ENCODE results near the gene CIPC.

CIPC gene

DNA sequence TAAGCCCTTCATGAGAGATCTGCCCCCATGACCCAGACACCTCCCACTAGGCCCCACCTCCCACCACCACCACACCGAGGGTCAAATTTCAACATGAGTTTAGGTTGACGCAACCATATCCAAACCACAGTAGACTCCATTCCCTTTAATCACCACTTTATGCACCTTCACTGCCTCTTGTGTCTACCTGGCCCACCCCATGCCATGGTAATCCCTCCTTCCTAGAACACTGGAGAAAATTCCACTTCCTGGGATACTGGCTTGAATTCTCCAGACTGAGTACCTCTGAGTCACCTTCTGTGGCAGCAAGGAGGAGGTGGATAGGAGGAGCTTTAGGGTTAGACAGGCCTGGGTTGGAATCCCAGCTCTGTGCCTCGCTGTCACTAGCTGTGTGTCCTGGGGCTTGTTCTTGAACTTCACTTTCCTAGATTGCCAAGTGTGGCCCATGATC, 26.1 kb upstream of the CIPC start:
- no peak for DNase-seq

- DNase-seq, result no peak
Measured at GRCh38 chr14:77074969-77075368, 23.1 kb upstream of the CIPC start.

DNA sequence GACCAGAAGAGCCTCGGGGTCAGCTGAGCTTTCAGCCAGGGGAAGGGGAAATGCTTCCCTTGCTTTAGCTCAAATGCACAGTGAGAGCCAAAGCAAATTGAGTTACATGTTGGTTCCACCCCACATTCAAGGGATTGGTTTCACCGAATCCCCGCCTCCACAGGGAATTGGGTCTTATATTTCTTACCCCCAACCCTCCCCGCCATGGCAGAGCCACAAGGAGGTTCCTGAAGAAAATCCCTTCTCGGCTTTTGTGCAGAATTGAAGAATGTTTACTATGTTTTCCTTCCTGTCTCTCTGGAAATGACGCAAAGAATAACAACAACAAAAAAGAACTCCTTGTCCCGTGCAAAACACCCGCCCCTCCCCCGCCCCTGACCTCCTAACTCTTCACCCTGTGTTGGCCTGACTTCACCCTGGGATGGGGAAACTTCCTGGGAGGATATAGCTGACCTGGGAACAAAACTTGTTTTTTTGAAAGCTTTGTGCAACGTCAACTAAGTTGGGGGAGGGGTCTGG, 21.9 kb upstream of the CIPC start:
- DNase-seq, result no peak

- no peak for DNase-seq
Measured at GRCh38 chr14:77077040-77077439, 21.0 kb upstream of the CIPC start.

DNA sequence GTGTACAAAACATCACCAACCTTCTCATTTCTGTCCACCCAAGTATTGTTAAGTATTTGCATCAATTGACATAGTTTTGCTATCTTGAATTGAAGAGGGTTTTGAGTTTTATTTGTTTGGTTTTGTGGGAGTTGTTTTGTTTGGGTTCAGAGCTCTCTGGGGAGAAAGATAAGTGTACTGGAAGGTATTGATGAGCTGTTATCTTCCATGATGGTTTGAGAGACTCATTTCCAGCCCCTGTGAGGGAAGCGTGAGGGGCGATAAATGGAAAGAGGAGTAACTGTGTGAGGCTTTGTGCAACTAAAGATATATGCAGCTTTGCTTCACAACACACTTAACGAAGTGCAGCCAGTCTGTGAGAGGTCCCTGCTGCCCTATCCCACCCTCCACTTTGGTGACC, 15.7 kb upstream of the CIPC start:
- no peak for DNase-seq

DNA sequence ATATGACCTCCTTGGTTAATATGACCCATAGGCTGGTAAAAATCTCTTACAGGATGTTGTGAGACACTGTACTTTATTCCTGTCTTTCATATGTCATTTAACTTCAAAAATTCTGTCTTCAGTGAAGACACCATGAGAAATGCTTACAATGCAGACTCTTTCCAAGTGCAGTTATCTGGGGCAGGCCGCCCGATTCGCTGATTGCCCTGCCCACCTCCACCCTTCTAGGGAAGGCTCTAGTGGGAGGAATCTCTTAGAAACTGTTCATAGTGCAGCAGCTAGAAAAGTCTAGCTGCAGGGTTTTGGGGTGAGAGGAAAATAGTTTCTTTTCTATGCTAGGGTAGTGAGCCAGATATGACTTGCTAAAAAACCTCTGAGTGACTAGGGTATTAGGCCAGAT, 15.0 kb upstream of the CIPC start:
- DNase-seq, result no peak

DNA sequence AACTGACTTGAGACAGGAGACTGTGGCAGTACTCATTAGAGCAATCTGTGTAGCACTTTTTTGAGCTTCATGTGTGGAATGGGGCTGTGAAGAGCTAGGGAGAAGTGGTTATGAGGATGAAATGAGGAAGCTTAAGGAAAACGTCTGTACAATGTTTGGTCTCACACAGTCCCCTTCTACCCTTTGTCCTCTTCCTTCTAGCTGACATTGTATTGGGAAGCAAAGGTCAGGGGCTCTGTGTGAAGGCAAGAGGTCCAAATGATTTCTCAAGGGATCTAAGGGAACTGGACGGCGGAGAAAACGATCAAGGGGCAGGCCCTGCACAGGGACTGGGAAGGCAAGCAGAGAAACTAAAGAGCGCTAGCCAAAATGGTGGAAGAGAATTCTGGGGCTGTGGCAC, 13.1 kb upstream of the CIPC start:
- no peak for DNase-seq

DNA sequence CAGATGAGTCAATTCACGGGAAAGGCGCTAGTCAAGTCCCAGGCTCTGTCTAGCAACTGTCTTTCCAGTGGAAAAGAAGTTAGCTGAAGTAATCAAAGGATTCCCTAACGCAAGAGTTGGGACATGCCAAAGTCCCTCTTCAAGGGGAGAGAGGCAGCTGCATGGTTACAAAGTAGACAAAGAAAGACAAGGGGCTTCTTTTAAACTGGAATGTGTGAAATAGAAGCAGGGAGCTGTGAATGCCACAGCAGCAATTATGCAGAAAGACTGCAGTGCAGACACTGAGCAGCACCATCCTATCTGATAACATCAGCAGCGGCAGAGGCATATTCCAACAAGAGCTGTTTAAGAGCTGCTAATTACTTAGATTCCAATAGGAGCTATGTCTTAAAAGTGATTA, 12.5 kb upstream of the CIPC start:
- DNase-seq, result no peak

GRCh38 chr14:77086017-77086727, 11.9 kb upstream of the CIPC start:
- no peak for DNase-seq

DNA sequence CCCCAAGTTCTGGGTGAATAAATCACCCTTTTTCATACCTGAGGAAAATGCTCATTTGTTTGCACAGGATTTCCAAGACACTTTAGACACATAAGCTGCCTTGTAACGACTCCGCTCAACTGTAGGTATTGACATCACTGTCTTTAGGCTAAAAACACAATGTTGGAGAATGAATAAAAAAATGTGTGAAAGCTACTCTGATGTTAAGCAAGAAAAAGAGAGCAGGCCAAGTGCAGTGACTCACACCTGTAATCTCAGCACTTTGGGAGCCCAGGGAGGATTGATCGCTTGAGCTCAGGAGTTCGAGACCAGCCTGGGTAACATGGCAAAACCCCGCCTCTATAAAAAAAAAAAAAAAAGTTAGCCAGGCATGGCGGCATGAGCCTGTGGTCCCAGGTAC, 11.1 kb upstream of the CIPC start:
- no peak for DNase-seq

DNA sequence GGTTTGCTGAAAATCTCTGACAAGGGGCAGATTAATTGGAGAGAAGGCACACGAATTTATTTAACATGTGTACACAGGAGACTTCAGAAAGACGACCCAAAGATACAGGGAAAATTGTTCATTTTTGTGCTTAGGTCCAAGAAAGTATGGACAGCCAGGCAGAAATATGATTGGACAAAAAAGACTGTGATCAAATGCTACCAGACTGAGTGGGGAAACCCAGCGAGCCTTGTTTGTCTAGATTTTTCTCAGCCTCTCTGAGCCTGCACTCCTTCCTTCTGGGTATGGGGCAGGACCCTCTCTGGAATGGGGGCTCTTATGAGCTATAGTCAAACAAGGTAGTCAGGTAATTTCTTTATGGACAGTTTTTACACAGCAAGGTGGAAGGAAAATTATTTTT, 10.4 kb upstream of the CIPC start:
- DNase-seq, result no peak

GRCh38 chr14:77088219-77088618, 9.8 kb upstream of the CIPC start:
- DNase-seq, result no peak

DNA sequence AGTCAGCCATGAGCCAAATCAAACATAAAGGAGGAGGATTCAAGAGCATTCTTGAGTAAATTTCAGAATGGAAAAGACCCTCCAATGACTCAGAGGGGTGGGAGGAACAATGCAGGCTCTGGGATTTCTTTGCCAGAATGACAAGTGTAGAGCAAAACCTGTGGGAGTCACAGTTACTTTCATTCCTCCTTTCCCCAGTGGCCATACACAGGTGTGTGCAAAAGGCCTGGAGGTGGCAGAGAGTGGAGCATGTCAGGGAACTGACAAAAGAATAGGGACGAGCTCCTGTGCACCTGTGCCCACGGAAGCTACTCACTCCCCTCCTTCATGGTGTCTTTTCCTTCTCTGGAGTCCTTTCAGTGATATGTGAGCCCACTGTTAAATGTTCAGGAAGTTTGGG, 9.4 kb upstream of the CIPC start:
- DNase-seq, result no peak

DNA sequence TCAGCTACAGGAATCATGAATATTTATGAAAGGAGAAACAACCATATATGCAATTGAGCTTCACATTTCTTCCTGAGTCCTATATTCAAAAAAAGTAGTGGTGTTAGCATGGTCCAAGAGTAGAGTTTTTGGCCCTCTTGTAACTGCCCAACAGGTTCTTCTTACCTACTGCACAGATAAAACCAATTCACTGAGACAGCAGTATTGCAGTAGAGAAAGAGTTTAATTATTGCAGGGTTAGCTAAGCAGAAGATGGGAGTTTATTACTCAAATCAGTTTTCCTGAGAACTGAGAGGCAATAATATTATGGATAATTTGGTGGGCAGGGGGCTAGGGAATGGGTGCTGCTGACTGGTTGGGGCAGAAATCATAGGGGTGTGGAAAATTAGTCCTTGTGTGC, 6.5 kb upstream of the CIPC start:
- no peak for DNase-seq

- no peak for DNase-seq
Measured at GRCh38 chr14:77092676-77093075, 5.4 kb upstream of the CIPC start.

DNA sequence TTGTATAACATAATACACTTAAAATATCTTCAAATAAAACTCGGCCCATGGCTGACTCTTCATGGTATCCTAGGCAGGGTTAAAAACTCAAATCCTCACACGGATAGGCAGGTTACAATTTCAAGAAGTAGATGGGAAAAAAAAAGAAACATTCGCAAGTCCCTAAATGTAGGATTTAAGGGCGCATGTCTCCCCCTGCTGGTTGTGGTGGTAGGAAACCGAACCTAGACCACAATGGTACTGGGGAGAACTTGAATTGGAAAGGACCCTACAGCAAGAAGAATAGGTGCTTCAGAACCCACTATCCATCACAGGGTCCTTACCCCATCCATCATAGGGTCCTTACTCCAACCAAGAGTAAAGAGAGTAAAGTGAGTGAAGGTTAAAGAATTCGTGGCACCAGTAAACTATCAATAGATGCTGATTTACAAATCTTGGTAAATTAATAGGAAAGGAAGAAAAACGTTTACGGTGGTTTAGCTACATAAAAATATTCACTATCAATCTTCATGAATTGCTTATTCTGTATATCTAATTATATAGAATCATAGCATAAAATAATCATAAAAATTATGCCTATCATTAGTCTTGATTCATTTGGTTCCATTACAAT, 3.3 kb upstream of the CIPC start:
- DNase-seq, result peak; percentile 73 to 76

DNA sequence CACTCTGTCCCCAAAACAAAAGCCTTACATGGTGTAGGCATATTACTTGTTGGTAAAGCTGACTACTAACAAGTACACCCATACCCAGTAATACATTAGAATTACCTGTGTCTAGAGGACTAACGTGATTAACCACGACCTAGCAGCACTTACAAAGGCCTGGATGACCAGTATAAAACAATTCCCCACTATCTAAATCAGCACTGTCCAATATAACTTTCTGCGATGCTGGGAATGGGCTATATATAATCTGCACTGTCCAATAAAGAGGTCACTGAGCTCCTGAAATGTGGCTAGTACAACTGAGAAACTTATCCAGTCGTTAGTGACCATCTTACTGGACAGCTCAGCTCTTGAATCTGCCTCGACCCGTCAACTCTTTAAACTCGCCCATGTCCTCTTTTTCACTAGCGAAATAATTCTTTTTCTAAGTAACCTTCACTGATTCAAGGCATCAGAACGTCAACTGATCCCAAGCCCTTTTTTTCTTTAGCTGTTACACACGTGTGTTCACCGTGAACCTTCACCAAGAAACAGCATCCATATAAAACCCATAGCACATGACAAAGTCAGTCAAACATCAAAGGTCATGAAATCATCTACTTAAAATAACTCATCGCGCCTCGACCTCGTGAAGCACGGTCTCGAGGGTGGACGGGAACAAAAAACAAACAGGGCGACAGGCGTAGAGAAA, 905 bp upstream of the CIPC start:
- DNase-seq, result peak in 1 of 2 experiments; percentile 49

DNA sequence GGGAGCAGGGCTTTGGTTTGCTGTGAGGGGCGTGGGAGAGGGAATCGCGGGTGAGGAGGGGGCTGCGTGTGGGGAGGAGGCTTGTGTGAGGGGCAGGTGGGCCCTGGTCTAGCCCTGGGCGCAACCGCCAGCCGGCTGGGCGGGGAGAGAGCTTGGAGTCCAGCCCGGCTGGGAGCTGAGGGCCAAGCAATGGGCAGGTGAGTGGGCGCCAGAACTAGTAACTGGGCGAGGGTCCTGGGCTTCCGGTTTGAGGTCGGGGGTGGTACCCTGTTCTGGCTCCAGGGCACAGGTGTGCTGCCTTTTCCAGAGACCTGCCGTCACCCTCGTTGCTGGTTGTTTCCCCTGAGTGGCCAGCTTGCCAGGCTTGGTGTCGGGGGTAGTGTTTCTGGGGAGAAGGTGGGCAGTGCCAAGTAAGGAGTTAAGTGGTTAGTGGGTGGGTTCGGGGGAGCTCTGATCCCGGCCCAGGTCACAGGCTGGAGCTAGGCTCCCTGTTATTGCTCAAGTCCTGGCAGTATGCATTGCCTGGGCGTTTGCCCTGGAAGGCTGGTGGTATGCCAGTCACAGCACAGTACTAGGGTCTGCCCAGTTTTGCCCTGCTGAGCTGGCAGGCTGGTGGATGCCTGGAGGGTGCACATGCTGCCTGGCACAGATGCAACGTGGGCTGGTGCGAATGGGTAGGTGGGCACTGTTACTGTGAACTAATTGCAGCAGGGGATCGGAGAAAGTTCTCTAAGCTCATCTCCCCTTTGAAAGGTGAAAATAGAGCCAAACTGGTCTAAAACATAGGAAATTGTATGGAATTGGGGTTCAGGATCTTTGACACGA, 683 bp downstream of the CIPC start:
- DNase-seq, result no peak

- DNase-seq, result peak; percentile 43 to 71
Measured at GRCh38 chr14:77099425-77100167, 1.5 kb downstream of the CIPC start.

GRCh38 chr14:77100961-77101360, 2.9 kb downstream of the CIPC start:
- no peak for DNase-seq

- no peak for DNase-seq
Measured at GRCh38 chr14:77102154-77102553, 4.1 kb downstream of the CIPC start.

GRCh38 chr14:77103475-77103874, 5.4 kb downstream of the CIPC start:
- no peak for DNase-seq
